MM.1S (cell line): ENCODE data around the gene CACHD1.

Experiments used
- DNase-seq: peaks from one replicate; pipeline ENCODE4 v3.0.0-alpha.2; 2015
- H2AFZ ChIP-seq: fragments of 300-600 bp; sonication (generic); 2 replicates; pipeline ENCODE4 v1.6.0; 2016; ENCODE audit warnings: antibody characterized with exemption, low read length
- H3F3A ChIP-seq: fragments of 300-600 bp; sonication (generic); 2 replicates; pipeline ENCODE4 v1.6.1; 2016; ENCODE audit warnings: mild to moderate bottlenecking, antibody characterized with exemption, low read length, moderate library complexity, mixed read lengths; ENCODE audit not compliant: insufficient read depth
- H3K27ac ChIP-seq: fragments of 300-600 bp; sonication (generic); 2 replicates; pipeline ENCODE4 v1.5.1; 2016; ENCODE audit warnings: mild to moderate bottlenecking, low read length
- H3K27me3 ChIP-seq: fragments of 300-600 bp; sonication (generic); replicated peaks from 2 replicates; pipeline ENCODE4 v1.6.0; 2016; ENCODE audit warnings: low read length; ENCODE audit not compliant: insufficient read depth
- H3K36me3 ChIP-seq: fragments of 300-600 bp; sonication (generic); replicated peaks from 2 replicates; pipeline ENCODE4 v1.6.1; 2016; ENCODE audit warnings: mild to moderate bottlenecking, low read length, mixed read lengths; ENCODE audit not compliant: insufficient read depth
- H3K4me1 ChIP-seq: fragments of 300-600 bp; sonication (generic); 2 replicates; pipeline ENCODE4 v1.6.1; 2016; ENCODE audit warnings: low read length, mixed read lengths
- H3K4me2 ChIP-seq: fragments of 300-600 bp; sonication (generic); 2 replicates; pipeline ENCODE4 v1.6.0; 2016; ENCODE audit warnings: low read depth, low read length
- H3K4me3 ChIP-seq: fragments of 300-600 bp; sonication (generic); 2 replicates; pipeline ENCODE4 v1.5.1; 2016; ENCODE audit warnings: low read length, mixed read lengths
- H3K79me2 ChIP-seq: fragments of 300-600 bp; sonication (generic); 2 replicates; pipeline ENCODE4 v1.6.1; 2016; ENCODE audit warnings: mixed run types, low read length, mixed read lengths
- H3K9ac ChIP-seq: fragments of 300-600 bp; sonication (generic); 2 replicates; pipeline ENCODE4 v1.6.1; 2016; ENCODE audit warnings: low read length, mixed read lengths
- H3K9me2 ChIP-seq: fragments of 300-600 bp; sonication (generic); replicated peaks from 2 replicates; pipeline ENCODE4 v1.6.1; 2016; ENCODE audit warnings: mild to moderate bottlenecking, low read length, mixed read lengths; ENCODE audit not compliant: insufficient read depth
- H3K9me3 ChIP-seq: fragments of 300-600 bp; sonication (generic); replicated peaks from 2 replicates; pipeline ENCODE4 v1.6.1; 2016; ENCODE audit warnings: mild to moderate bottlenecking, low read length, mixed read lengths; ENCODE audit not compliant: insufficient read depth
- H4K20me1 ChIP-seq: fragments of 300-600 bp; sonication (generic); 2 replicates; pipeline ENCODE4 v1.6.1; 2016; ENCODE audit warnings: mild to moderate bottlenecking, low read length, moderate library complexity, mixed read lengths; ENCODE audit not compliant: insufficient read depth
- CTCF ChIP-seq: fragments of 300-600 bp; sonication (generic); IDR thresholded peaks from 2 replicates; pipeline ENCODE4 v1.5.1; 2016; ENCODE audit warnings: antibody characterized with exemption, low read length, mixed read lengths
- EZH2 ChIP-seq: fragments of 300-600 bp; sonication (generic); optimal IDR thresholded peaks from 2 replicates; pipeline ENCODE3; 2017; ENCODE audit warnings: low read depth, mild to moderate bottlenecking, antibody characterized with exemption, low read length, mixed read lengths
- EZH2phosphoT487 ChIP-seq: fragments of 300-600 bp; sonication (generic); IDR thresholded peaks from 2 replicates; pipeline ENCODE4 v1.6.1; 2018; ENCODE audit warnings: antibody characterized with exemption, low read length

CACHD1 gene

GRCh38 chr1:64579767-64580166 lies 109.8 kb downstream of the CACHD1 start:
- Histone ChIP-seq H3K4me1 (no peaks in the 10 kb centered on the region), H3K4me3 (no peak overlapping the region), H2AFZ (no peak overlapping the region), H3K79me2 (no peaks in the 10 kb centered on the region), H3K9me3 (no peaks in the 10 kb centered on the region), H3K4me2 (no peak overlapping the region), H3K9ac (no peak overlapping the region), H4K20me1 (no peaks in the 10 kb centered on the region), H3K27ac (no peak overlapping the region), H3F3A (no peaks in the 10 kb centered on the region), H3K27me3 (no peaks in the 10 kb centered on the region), H3K9me2 (no peaks in the 10 kb centered on the region), H3K36me3 (no peaks in the 10 kb centered on the region)
- no peak for DNase-seq
- no peak for TF ChIP-seq CTCF
- TF ChIP-seq EZH2: no peak
- no peak for TF ChIP-seq EZH2phosphoT487

- Histone ChIP-seq H3K79me2 (no peaks in the 10 kb centered on the region), H4K20me1 (no peaks in the 10 kb centered on the region), H3K9ac (no peak overlapping the region), H3K27ac (no peak overlapping the region), H3K4me1 (no peaks in the 10 kb centered on the region), H3K36me3 (no peaks in the 10 kb centered on the region), H3K9me2 (no peaks in the 10 kb centered on the region), H3K4me2 (no peak overlapping the region), H3K27me3 (no peaks in the 10 kb centered on the region), H3K4me3 (no peak overlapping the region), H3K9me3 (no peaks in the 10 kb centered on the region), H2AFZ (no peak overlapping the region), H3F3A (no peaks in the 10 kb centered on the region)
- DNase-seq: no peak
- no peak for TF ChIP-seq EZH2
- TF ChIP-seq EZH2phosphoT487: no peak
- TF ChIP-seq CTCF: no peak
These were observed 111.4 kb downstream of the CACHD1 start for GRCh38 chr1:64581135-64581842.

GRCh38 chr1:64581843-64582185 lies 111.9 kb downstream of the CACHD1 start:
- H3K4me1 ChIP-seq: no peaks in the 10 kb centered on the region
- no peaks in the 10 kb centered on the region for H4K20me1 ChIP-seq
- no peaks in the 10 kb centered on the region for H3F3A ChIP-seq
- no peaks in the 10 kb centered on the region for H3K9me2 ChIP-seq
- H3K27ac ChIP-seq: no peak overlapping the region
- H3K9me3 ChIP-seq: no peaks in the 10 kb centered on the region
- H3K36me3 ChIP-seq: no peaks in the 10 kb centered on the region
- H3K27me3 ChIP-seq: no peaks in the 10 kb centered on the region
- H3K4me2 ChIP-seq: no peak overlapping the region
- no peaks in the 10 kb centered on the region for H3K79me2 ChIP-seq
- DNase-seq: no peak
- TF ChIP-seq EZH2phosphoT487 (no peak), CTCF (no peak), EZH2 (no peak)
- no peak overlapping the region for H2AFZ ChIP-seq
- no peak overlapping the region for H3K9ac ChIP-seq
- H3K4me3 ChIP-seq: no peak overlapping the region
